ENCODE results near the gene COMTD1.

DNA sequence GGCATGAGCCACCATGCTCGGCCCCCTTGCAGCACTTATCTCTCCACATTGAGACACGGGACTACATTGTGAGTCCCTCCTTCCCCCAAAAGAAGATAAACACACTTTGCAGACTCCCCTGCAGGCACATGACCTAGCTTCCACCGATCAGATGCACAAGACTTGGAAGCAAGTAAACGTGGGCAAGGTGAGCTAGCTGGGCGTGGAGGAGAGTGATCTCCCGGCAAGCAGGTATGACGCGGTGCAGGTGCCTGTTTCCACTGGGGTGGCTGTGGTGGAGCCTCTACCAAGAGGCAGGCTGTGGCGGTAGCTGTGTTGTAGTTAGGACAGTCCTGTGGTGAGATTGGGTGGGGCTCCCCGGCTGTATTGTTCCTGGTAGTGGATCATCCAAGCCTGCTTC, 7.7 kb upstream of the COMTD1 start:
- TF ChIP-seq, protein P1, sequence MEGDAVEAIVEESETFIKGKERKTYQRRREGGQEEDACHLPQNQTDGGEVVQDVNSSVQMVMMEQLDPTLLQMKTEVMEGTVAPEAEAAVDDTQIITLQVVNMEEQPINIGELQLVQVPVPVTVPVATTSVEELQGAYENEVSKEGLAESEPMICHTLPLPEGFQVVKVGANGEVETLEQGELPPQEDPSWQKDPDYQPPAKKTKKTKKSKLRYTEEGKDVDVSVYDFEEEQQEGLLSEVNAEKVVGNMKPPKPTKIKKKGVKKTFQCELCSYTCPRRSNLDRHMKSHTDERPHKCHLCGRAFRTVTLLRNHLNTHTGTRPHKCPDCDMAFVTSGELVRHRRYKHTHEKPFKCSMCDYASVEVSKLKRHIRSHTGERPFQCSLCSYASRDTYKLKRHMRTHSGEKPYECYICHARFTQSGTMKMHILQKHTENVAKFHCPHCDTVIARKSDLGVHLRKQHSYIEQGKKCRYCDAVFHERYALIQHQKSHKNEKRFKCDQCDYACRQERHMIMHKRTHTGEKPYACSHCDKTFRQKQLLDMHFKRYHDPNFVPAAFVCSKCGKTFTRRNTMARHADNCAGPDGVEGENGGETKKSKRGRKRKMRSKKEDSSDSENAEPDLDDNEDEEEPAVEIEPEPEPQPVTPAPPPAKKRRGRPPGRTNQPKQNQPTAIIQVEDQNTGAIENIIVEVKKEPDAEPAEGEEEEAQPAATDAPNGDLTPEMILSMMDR (IDR thresholded peaks at IDR 0.05; ENCODE audit: extremely low read depth in 1 of 2, insufficient read depth in 1 of 2, low read depth in 1 of 2, low read length in 2 of 2), result no peak
- TF ChIP-seq POLR2AphosphoS5 (IDR thresholded peaks at IDR 0.05; ENCODE audit: insufficient read depth, low read depth, low read length) (no peak), POLR2A (IDR thresholded peaks at IDR 0.05; ENCODE audit: low read depth, low read length) (no peak), EZH2 (IDR thresholded peaks at IDR 0.05; ENCODE audit: borderline replicate concordance, low read depth, low read length, severe bottlenecking) (no peak), MYC (IDR thresholded peaks at IDR 0.05; ENCODE audit: low read depth, low read length) (no peak), MAX (IDR thresholded peaks at IDR 0.05; ENCODE audit: insufficient read depth, insufficient read length) (no peak), FOS (IDR thresholded peaks at IDR 0.05; ENCODE audit: borderline replicate concordance, insufficient read depth, low read length) (no peak)
